Lung (tissue), 12 donors: ENCODE results near the gene FYN. TPM values are rescaled to one million over a fixed set of nuclear protein-coding genes. Genes with fewer than 3 reads are reported as not detected.

Experiments
- ATAC-seq: fragments of 200-7000 bp; cut with Tn5 transposase; one replicate; pipeline ENCODE4 v1.9.1; 2020; ENCODE audit warnings: moderate number of reproducible peaks; ENCODE audit not compliant: insufficient read depth, low FRiP score
- DNase-seq, 3 donors: peaks; one replicate each; pipeline ENCODE4 v3.0.0-alpha.2; 2013 to 2017
- H3K27ac ChIP-seq, 2 donors: one replicate each; pipeline ENCODE4 v1.5.1; 2013; ENCODE audit warnings: mild to moderate bottlenecking in 2 of 2, moderate library complexity in 2 of 2, control low read depth in 1 of 2, inconsistent platforms in 1 of 2, low read depth in 1 of 2, low read length in 1 of 2
- H3K27me3 ChIP-seq, 3 donors: one replicate each; pipeline ENCODE4 v1.5.1; 2013; ENCODE audit warnings: low read length in 2 of 3; ENCODE audit not compliant: control insufficient read depth in 3 of 3, insufficient read depth in 3 of 3
- H3K36me3 ChIP-seq, 4 donors: one replicate each; pipeline ENCODE4 v1.5.1; 2013; ENCODE audit warnings: low read length in 4 of 4, mild to moderate bottlenecking in 1 of 4, moderate library complexity in 1 of 4; ENCODE audit not compliant: control insufficient read depth in 4 of 4, insufficient read depth in 4 of 4
- H3K4me1 ChIP-seq, 5 donors: one replicate each; pipeline ENCODE4 v1.5.1; 2013; ENCODE audit warnings: low read length in 5 of 5, mild to moderate bottlenecking in 2 of 5, moderate library complexity in 1 of 5; ENCODE audit not compliant: control insufficient read depth in 5 of 5, insufficient read depth in 5 of 5
- H3K4me3 ChIP-seq: one replicate; pipeline ENCODE4 v1.5.1; 2013; ENCODE audit warnings: mild to moderate bottlenecking, control low read depth, moderate library complexity
- H3K9ac ChIP-seq, 2 donors: one replicate each; pipeline ENCODE4 v1.5.1; 2013; ENCODE audit warnings: low read length in 2 of 2, control low read depth in 1 of 2; ENCODE audit not compliant: insufficient read depth in 1 of 2
- H3K9me3 ChIP-seq, 4 donors: one replicate each; pipeline ENCODE4 v1.5.1; 2013; ENCODE audit warnings: low read length in 3 of 4, mild to moderate bottlenecking in 1 of 4, moderate library complexity in 1 of 4; ENCODE audit not compliant: control insufficient read depth in 4 of 4, insufficient read depth in 3 of 4
- WGBS, 2 donors: extraction: QIAGEN DNeasy Blood & Tissue Kit; methylation state at CpG; one replicate each; pipeline ENCODE4 v1.1.7; 2013; 5-methylcytosine and 5-hydroxymethylcytosine counted together
- polyA plus RNA-seq, 2 donors: library from polyadenylated mRNA; stranded (reverse); fragments of 200-250 nt; gene quantifications; one replicate each; pipeline ENCODE4 v1.2.1, GENCODE V29; 2013
- total RNA-seq, 2 donors: library from RNA; depleted of rRNA in 1 of 2; stranded (reverse); fragments of >200 nt in 1 of 2; gene quantifications; one replicate each; pipeline ENCODE4 v1.2.1, GENCODE V29; 2014 to 2021
- TF ChIP-seq, protein P1 (sequence below): IDR thresholded peaks from 2 replicates; pipeline ENCODE4 v1.5.1; 2012; ENCODE audit warnings: mild to moderate bottlenecking; ENCODE audit errors: control extremely low read depth, extremely low read depth
- donor health status: control.
- donor health status: control.
- donor health status: Bipolar disorder and iron deficiency.
- donor health status: healthy.
- donor health status: DM: yes; HTN: yes; CAD: no.

The FYN gene
- total and polyA plus RNA-seq, 4 donors: 27.3 to 157 (median 71.0) TPM

DNA sequence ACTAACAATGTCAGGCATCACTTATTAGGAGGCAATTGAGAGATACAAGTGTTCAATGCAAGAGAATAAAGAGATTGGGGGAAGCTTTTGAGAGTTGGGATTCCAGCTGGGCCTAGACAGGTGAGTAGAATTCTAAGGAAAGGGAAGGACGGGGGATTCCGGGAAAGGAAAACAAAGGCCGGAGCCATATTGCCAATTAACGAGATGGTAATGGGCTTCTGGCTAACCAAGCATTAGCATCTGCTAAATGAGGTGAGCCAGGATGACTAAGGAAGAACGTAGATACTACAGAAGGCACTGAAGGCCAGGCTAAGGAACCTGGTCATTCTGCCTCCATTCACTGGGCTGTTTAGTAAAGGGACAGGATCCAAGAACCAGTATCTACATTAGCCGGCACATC lies 10.5 kb downstream of the FYN start:
- H3K4me3 ChIP-seq: no peak overlapping the region
- H3K36me3 ChIP-seq: peaks cover 0 to 3% (median 0%) of the 10 kb centered on the region in 4 donors

GRCh38 chr6:111862314-111862713 lies 10.9 kb downstream of the FYN start:
- ATAC-seq (no peak), DNase-seq (no peak)
- no peak overlapping the region for H3K4me3 ChIP-seq
- no peaks in the 10 kb centered on the region for H3K9me3 ChIP-seq
- peaks cover 0 to 12% (median 6%) of the 10 kb centered on the region in 5 donors for H3K4me1 ChIP-seq
- H3K36me3 ChIP-seq: peaks cover 0 to 3% (median 0%) of the 10 kb centered on the region in 4 donors
- H3K27ac ChIP-seq: no peak overlapping the region
- no peaks in the 10 kb centered on the region for H3K27me3 ChIP-seq
- H3K9ac ChIP-seq: no peak overlapping the region
- TF ChIP-seq, protein P1, sequence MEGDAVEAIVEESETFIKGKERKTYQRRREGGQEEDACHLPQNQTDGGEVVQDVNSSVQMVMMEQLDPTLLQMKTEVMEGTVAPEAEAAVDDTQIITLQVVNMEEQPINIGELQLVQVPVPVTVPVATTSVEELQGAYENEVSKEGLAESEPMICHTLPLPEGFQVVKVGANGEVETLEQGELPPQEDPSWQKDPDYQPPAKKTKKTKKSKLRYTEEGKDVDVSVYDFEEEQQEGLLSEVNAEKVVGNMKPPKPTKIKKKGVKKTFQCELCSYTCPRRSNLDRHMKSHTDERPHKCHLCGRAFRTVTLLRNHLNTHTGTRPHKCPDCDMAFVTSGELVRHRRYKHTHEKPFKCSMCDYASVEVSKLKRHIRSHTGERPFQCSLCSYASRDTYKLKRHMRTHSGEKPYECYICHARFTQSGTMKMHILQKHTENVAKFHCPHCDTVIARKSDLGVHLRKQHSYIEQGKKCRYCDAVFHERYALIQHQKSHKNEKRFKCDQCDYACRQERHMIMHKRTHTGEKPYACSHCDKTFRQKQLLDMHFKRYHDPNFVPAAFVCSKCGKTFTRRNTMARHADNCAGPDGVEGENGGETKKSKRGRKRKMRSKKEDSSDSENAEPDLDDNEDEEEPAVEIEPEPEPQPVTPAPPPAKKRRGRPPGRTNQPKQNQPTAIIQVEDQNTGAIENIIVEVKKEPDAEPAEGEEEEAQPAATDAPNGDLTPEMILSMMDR: no peak
- WGBS, 2 donors: 94 to 95% methylated on average over 5 of the region's 5 CpGs

More for the DNA sequence above, 10.5 kb downstream of the FYN start:
- no peak overlapping the region for H3K9ac ChIP-seq
- no peak overlapping the region for H3K27ac ChIP-seq
- H3K9me3 ChIP-seq: no peaks in the 10 kb centered on the region
- peaks cover 0 to 11% (median 6%) of the 10 kb centered on the region in 5 donors for H3K4me1 ChIP-seq
- ATAC-seq (no peak), DNase-seq (no peak)
- H3K27me3 ChIP-seq: no peaks in the 10 kb centered on the region
- TF ChIP-seq, protein P1: no peak
- 96 to 97% methylated on average over 6 of the region's 6 CpGs for WGBS, 2 donors

DNA sequence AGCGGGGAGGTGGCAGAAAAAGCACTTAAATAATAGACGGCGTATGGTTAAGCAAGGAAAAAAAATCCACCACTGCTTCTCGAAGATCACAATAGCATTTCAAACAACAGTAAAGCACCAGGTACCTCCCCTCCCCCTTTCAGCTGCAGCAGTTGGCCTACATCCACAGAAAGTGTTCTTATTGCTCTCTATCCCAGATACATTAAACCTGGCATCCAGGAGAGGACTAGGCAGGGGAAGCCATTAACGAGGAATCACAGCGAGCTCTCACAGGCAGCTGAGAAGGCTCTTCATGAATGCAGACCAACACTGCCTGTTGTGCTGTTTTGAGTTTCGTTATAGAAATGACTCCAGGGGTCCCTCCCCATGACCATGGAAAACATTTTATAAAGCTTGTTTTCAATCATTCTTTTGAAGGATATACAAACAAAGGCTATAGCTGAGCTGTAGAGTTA lies 11.8 kb downstream of the FYN start:
- peaks cover 0 to 3% (median 0%) of the 10 kb centered on the region in 4 donors for H3K36me3 ChIP-seq
- ATAC-seq (no peak), DNase-seq (no peak)
- no peak overlapping the region for H3K27ac ChIP-seq
- TF ChIP-seq, protein P1: no peak
- H3K4me3 ChIP-seq: no peak overlapping the region
- no peaks in the 10 kb centered on the region for H3K27me3 ChIP-seq
- no peak overlapping the region for H3K9ac ChIP-seq
- 68 to 82% methylated on average over 7 of the region's 7 CpGs for WGBS, 2 donors
- no peaks in the 10 kb centered on the region for H3K9me3 ChIP-seq
- H3K4me1 ChIP-seq: peaks cover 0 to 12% (median 6%) of the 10 kb centered on the region in 5 donors

- DNase-seq: no peak
- TF ChIP-seq, protein P1: no peak
- Histone ChIP-seq H3K27ac (no peak overlapping the region), H3K4me3 (no peak overlapping the region), H3K36me3 (peaks cover 0 to 5% (median 0%) of the 10 kb centered on the region in 4 donors), H3K9me3 (no peaks in the 10 kb centered on the region), H3K4me1 (peaks cover 0 to 13% (median 6%) of the 10 kb centered on the region in 5 donors), H3K27me3 (no peaks in the 10 kb centered on the region), H3K9ac (no peak overlapping the region)
- 69 to 74% methylated on average over 3 of the region's 3 CpGs for WGBS, 2 donors
- no peak for ATAC-seq
Measured at GRCh38 chr6:111858347-111858746, 14.9 kb downstream of the FYN start.
